ENCODE results near the gene CA5A.
"Not testable (repeated sequence)": the region's sequence is repeated elsewhere in the genome, so short reads cannot be mapped to it uniquely, and the experiment has no call there.

The CA5A gene

DNA sequence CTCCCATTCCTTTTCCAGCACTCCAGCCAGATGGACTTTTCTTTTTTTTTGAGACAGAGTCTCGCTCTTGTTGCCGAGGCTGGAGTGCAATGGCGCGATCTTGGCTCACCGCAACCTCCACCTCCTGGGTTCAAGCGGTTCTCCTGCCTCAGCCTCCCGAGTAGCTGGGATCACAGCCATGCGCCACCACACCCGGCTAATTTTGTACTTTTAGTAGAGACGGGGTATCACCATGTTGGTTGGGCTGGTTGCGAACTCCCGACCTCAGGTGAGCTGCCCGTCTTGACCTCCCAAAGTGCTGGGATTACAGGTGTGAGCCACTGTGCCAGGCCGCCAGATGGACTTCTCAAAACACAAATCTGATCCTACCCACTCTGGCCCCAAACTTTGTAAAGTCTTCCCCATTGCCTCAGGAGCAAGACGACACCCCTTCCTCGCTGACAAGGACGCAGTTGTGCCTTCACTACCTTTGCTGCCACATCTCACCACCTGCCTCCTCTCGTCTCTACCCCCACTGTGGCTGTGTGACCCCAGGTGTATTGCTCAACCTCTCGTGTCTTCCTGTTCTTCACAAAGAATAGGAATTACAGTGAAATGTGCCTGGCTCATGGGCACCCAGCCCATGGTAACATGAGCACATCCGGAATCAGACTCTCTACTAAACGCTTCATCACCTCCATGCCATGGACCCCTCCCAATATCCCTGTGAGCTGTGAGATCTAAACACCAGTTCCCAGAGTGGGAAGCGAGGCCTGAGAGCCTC, 11.2 kb upstream of the CA5A start:
- DNase-seq, result no peak

DNA sequence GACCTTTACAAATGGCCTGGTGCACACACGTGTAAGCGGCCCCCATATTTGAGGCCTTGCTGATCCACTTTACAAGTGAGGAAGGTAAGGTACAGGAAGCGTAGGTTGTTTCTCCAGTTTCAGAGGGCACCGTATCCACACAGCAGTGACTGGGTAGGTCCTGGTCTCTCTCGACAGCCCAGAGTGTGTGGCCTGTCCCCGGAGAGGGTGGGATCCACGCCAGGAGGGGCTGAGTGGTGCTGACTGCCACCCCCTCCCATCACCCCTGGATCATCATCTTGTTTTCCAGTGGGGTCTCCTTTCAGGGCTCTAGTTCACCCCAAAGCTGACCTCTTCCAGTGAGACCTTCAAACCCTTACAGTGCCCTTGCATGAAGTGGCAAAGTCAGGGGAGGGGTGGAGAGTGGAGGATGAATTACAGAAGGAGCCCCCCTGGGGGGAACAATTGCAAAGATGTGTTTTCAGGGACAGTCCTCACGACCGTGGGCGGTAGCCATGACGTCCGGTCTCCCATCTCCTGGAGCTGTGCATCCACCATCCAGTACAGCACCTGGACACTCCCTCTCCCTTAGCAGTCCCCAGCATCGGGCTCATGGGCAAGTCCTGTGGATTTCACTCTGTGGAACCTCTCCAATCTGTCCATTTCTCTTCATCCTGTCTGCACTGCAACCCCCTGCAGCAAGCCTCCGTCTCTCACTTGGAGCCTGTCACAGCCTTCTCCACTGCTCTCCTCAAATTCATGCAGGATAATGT, 10.4 kb upstream of the CA5A start:
- no peak for DNase-seq

DNA sequence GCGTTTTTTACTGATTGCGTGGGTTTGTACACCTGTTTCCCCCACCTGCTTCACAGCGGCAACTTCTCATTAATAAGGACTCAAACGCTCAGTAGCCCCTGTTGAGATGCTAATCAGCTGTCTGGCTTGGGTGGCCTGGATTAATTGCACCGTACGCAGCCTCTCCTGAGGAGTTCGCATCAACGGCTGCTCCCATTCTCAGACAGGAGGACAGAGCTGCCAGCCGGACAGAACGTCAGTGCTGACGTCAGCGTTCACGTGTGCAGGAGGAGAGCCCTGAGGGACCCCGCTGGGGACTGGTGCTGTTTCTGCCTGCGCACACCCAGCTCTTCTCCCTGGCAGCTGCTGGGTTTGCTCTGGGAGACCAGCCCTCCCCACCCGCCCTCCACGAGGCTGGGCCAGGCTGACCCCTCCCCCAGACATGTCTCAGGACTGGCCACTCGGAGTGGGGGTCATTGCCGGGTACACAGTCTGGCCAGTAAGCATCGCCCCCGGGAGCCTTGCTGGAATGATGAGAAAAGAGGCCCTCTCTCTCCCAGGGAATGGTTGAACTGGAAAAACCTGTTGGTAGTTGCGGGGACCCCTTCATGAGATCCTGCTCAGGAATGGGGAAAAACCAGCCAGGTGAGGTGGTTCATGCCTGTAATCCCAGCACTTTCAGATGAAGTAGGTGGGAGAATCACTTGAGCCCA, 9.2 kb upstream of the CA5A start:
- DNase-seq, result peak; percentile 57

GRCh38 chr16:87942680-87943079, 6.4 kb upstream of the CA5A start:
- DNase-seq, result no peak

- DNase-seq, result no peak
Observed at GRCh38 chr16:87939562-87940423, 3.5 kb upstream of the CA5A start.

GRCh38 chr16:87938412-87938949, 2.2 kb upstream of the CA5A start:
- DNase-seq, result no peak

GRCh38 chr16:87937231-87937542, 858 bp upstream of the CA5A start:
- DNase-seq, result not testable (repeated sequence)

DNA sequence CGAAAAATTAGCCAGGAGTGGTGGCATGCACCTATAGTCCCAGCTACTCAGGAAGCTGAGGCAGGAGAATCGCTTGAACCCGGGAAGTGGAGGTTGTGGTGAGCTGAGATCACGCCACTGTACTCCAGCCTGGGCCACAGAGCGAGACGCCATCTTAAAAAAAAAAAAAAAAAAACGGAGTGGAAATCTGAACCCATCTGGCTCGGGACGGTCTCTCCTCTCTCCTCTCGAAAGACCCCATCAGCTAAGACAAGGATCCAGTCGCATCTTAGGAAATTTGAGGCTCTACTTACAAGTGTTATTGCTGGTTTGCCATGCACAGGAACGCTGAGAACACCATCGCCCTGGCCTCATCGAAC, 334 bp downstream of the CA5A start:
- DNase-seq, result not testable (repeated sequence)

DNA sequence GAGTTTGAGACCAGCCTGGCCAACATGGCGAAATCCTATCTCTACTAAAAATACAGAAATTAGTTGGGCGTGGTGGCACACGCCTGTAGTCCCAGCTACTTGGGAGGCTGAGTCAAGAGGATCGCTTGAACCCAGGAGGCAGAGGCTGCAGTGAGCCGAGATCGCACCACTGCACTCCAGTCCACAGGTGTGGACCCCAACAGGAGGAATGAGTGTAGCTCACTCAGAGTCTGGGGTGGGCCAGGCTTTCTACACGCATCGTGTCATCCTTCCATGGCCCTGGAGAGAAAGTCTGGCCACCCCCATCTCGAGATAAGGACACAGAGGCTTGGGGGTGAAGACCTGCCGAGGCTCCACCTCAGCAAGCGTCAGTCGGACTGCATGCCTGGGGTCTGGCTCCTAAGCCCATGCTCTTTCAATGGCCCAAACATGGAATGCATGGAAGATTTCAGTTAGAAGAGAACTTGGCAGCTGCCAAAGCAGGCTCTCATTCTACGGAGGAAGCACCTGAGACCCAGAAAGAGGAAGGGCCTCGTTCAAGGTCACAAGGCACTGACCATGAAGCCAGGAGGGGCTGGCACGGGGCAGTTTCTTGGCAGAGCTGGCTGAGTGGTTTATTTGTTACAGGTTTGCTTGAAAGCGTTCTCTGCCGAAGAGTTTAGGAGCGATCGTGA, 1.4 kb downstream of the CA5A start:
- DNase-seq, result not testable (repeated sequence)

GRCh38 chr16:87933140-87933495, 3.2 kb downstream of the CA5A start:
- DNase-seq, result no peak

DNA sequence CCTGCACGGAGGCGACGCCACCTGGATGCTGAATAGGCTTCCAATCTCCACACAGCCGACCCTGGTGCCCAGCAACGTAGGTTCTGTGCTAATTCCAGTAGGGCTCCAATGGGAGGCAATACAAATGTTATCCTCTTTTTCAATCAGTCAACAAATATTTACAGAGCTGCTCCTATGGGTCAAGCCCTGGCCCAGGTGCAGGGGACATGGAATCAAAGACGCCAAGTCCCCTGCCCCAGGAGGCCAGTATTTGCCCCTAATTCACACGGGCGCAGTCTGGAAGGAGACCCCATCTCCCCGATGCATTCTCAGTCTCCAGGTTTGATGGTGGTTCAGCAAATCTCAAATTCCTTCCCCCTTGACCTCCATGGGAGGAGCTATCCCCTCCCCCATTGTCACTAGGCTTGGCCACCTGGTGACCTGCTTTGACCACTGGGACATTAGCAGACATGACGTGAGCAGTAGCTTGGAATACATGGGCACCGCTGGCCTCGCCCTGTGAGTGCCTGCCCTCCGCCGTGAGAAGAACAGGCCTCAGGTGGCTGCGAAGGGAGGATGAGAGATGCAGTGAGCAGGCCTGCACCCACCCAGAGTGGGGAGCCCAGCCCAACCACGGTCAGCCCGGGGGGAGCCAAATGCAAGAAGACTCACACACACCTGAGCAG, 3.7 kb downstream of the CA5A start:
- not testable (repeated sequence) for DNase-seq

- DNase-seq, result no peak
Observed at GRCh38 chr16:87931504-87931903, 4.8 kb downstream of the CA5A start.

DNA sequence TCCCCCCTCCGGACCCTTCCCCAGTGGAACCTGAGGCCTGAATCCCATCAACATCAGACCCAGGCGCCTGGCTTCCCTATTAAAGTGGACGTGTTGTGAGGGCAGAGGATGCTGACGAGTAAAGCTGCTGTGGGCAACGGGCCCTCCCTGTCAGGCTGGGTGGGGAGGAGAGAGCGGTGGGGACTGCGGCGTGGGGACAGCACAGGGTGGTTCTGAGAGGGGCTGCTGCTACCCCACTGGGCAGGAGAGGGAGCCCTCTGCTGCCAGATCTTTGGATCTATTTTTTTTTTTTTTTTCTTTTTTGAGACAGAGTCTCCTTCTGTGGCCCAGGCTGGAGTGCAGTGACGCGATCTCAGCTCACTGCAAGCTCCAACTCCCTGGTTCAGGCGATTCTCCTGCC, 5.9 kb downstream of the CA5A start:
- no peak for DNase-seq

DNA sequence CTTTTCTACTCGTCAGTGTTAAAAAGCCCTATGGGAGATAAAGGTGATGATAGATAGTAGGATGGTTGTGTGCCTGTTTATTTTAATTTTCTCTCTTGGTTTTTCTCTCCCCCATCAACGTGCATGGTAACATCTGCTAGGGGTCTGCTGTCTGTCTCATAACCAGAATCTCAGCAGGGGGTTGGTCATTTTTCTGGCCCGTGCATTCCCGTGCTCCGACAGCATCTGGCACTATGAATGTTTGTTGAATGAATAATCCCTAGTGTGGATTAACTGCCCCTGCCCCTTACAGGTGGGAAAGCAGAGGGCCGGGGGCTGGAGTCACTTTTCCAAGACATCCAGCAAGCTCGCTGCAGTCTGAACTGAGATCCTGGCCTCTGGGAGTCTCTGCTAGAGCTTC, 6.3 kb downstream of the CA5A start:
- no peak for DNase-seq

GRCh38 chr16:87927195-87927562, 9.2 kb downstream of the CA5A start:
- no peak for DNase-seq

- DNase-seq, result no peak
Observed at GRCh38 chr16:87926246-87927194, 9.8 kb downstream of the CA5A start.

DNA sequence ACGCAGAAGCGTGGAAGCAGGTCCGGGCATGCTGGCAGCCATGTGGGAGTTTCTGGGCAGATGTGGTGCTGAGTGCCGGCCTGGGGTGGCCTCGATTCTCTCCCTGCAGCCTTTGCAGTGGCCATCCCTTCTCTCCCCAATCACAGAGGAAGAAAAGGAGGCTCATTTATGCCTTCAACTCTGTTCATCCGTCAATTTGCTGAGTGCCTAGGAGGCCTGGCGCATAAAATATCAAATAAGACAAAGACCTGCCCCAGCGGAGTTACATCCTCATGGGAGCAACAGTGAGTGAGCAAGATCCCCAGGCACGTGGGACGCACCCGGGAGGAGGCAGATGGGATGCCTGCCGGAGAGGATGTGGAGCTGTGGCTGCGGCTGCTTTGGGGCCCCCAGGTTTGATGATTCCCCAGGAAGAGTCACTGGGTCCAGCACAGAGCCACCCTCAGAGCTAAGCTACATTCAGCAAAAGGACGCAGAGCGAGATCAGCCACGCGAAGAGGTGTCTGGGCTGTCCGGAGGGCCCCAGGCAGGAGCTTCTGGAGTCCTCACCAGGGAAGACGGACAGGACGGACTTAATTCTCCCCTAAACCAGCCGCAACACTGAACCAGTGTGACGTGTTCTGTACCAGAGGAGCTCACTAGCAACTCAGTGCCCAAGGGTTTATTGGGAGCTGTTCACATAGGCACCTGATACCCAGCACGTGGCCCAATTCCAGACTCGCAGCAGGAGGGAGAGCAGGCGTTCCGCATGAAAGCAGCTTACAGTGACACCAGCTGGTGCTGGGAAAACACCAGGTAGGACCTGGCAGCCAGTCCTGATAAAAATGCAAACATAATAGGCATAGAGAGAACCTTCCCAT, 11.3 kb downstream of the CA5A start:
- peak; percentile 79 for DNase-seq

DNA sequence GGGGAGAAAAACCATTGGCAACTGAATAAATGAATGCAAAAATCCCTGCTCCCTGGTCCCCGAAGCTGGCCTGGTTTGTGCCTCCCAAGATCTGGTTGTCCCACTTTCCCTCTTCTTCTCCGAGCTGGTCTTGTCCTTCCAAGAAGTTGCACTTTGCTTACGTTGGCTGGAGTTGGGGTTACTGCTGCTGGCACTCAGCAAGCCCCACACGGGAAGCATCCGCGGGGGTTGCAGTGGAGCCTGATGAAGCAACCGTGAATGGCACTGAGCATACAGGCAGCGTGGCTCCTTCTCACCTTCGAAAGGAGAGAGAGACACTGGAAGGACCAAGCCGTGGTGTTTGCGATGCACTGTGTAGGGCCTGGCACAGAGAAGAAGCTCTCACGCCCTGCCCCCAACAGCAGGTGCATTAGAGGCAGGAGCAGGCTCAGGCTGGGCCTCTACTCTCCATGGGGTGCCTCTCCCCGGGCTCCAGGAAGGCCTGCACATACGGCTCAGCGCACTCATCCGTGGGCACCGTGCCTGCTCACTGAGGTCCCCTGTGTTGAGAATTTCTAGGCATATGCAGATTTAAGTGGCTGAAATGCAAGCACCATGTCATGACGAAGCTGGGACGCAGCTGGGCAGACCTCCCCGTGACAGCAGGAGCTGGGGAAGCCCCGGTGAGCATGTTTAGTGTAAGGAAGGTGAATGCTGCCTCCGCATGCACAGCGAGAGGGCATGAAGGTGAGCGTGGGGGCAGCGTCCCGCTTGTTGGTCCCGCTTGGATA, 12.1 kb downstream of the CA5A start:
- peak; percentile 69 for DNase-seq

Measured in NCI-H1105 (cell line).